PC-9 (cell line): ENCODE results near the gene MADD.

Experiments
- CTCF ChIP-seq: fragments of 200-600 bp; sonication (generic); conservative IDR thresholded peaks from 2 replicates; pipeline ENCODE4 v1.6.1; 2017; ENCODE audit warnings: mixed run types, antibody characterized with exemption, mild to moderate bottlenecking, moderate library complexity
- EZH2 ChIP-seq: fragments of 200-600 bp; sonication (generic); IDR thresholded peaks from 2 replicates; pipeline ENCODE4 v1.8.0; 2017; ENCODE audit warnings: antibody characterized with exemption, low read depth

GRCh38 chr11:47257177-47257516, 12.8 kb upstream of the MADD start:
- no peak for TF ChIP-seq CTCF
- TF ChIP-seq EZH2, result no peak
